A673 (cell line): ENCODE measurements around the gene ZNG1F.
"Not testable (repeated sequence)": the region's sequence is repeated elsewhere in the genome, so short reads cannot be mapped to it uniquely, and the experiment has no call there.

Source experiments
- EZH2 ChIP-seq: fragments of 200-600 bp; sonication (generic); IDR thresholded peaks from 2 replicates; pipeline ENCODE4 v1.6.1; 2017; ENCODE audit warnings: borderline replicate concordance, low read depth, mild to moderate bottlenecking, mixed read lengths, antibody characterized with exemption, low read length; ENCODE audit not compliant: poor library complexity, severe bottlenecking
- TF ChIP-seq, protein P1 (sequence below): fragments of 300-800, 200-600 bp; sonication (generic); conservative IDR thresholded peaks from 2 replicates; pipeline ENCODE4 v1.5.1; 2017; ENCODE audit warnings: low read depth, mild to moderate bottlenecking, antibody characterized with exemption, low read length, moderate library complexity, mixed read lengths

DNA sequence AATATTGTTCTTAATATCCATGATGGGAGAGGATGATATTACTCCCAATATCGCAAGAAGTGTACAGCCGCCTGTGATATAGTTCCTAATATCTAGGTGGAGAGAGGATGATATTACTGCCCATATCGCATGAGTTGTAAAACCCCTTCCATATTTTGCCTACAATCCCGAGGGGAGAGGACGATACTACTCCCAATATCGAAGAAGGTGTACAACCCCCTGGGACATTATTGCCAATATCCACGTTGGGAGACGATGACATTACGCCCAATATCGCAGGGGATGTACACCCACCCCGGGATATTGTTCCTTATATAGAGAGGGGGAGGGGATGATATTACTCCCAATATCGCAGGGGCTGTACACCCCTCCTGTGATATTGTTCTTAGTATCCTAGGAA lies 77.7 kb downstream of the ZNG1F start:
- TF ChIP-seq, protein P1, sequence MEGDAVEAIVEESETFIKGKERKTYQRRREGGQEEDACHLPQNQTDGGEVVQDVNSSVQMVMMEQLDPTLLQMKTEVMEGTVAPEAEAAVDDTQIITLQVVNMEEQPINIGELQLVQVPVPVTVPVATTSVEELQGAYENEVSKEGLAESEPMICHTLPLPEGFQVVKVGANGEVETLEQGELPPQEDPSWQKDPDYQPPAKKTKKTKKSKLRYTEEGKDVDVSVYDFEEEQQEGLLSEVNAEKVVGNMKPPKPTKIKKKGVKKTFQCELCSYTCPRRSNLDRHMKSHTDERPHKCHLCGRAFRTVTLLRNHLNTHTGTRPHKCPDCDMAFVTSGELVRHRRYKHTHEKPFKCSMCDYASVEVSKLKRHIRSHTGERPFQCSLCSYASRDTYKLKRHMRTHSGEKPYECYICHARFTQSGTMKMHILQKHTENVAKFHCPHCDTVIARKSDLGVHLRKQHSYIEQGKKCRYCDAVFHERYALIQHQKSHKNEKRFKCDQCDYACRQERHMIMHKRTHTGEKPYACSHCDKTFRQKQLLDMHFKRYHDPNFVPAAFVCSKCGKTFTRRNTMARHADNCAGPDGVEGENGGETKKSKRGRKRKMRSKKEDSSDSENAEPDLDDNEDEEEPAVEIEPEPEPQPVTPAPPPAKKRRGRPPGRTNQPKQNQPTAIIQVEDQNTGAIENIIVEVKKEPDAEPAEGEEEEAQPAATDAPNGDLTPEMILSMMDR = not testable (repeated sequence)
- not testable (repeated sequence) for TF ChIP-seq EZH2
